BJ (cell line): ENCODE data around the gene MGAT1. TPM values are rescaled to one million over a fixed set of nuclear protein-coding genes. Genes with fewer than 3 reads are reported as not detected.
"Not testable (repeated sequence)": the region's sequence is repeated elsewhere in the genome, so short reads cannot be mapped to it uniquely, and the experiment has no call there.

Experiments
- CTCF ChIA-PET: fragments of 350-600 bp; formaldehyde crosslinking; extraction: SDS; loops from one replicate; lab custom pipeline; 2021; ENCODE audit warnings: antibody characterized with exemption, inconsistent platforms; lab: Yijun Ruan, JAX
- POLR2A ChIA-PET: fragments of 300-600 bp; sonication (Branson Sonifier 250); formaldehyde crosslinking; extraction: SDS; loops from one replicate; lab custom pipeline; 2021; ENCODE audit warnings: antibody characterized with exemption; lab: Charles Lee
- DNase-seq: peaks from one replicate; pipeline ENCODE4 v3.0.0-alpha.2; 2011; ENCODE audit warnings: low read depth
- H3K27me3 ChIP-seq: 2 replicates; pipeline ENCODE4 v1.6.0; 2011; ENCODE audit warnings: low read length; ENCODE audit not compliant: control insufficient read depth, insufficient read depth
- H3K36me3 ChIP-seq: 2 replicates; pipeline ENCODE4 v1.5.1; 2011; ENCODE audit warnings: low read length; ENCODE audit not compliant: control insufficient read depth, insufficient read depth
- H3K4me3 ChIP-seq: 2 replicates; pipeline ENCODE4 v1.5.1; 2011; ENCODE audit warnings: low read depth, mild to moderate bottlenecking, control low read depth, low read length
- polyA plus RNA-seq: library from polyadenylated mRNA; depleted of rRNA; stranded (reverse); fragments of >200 nt; gene quantifications from 2 replicates; pipeline ENCODE4 v1.2.3, GENCODE V29; 2011
- TF ChIP-seq, protein P1 (sequence below): IDR thresholded peaks from 2 replicates; pipeline ENCODE4 v1.5.1; 2011; ENCODE audit warnings: low read depth, mild to moderate bottlenecking, control low read depth, inconsistent platforms, low read length, moderate library complexity; ENCODE audit not compliant: insufficient read depth

MGAT1 gene
- polyA plus RNA-seq, 1 experiment, result 197 TPM

DNA sequence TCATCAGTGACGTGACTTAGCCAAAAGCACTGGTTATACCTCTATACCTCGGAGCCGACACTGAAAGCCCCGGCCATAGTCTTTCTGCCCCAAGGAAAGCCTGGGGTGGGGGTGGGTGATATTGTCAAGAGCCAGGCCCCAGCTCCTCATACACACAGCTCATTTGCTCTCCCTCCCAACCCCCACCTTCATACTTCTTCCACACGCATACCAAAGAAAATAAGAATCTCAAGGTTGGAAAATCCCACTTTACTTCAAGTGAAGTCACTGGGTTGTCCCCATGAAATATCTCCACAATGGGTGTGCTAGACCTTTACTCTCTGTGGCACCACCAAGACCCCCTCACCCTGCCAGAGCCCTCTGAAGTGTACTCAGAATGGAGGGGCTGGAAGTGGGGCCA lies 27.1 kb upstream of the MGAT1 start:
- Histone ChIP-seq H3K36me3 (0 out of 2 replicates have a peak, but pooled peaks cover under 1% of the 10 kb centered on the region), H3K4me3 (no peak overlapping the region), H3K27me3 (no peaks in the 10 kb centered on the region)
- DNase-seq, result no peak
- TF ChIP-seq, protein P1, sequence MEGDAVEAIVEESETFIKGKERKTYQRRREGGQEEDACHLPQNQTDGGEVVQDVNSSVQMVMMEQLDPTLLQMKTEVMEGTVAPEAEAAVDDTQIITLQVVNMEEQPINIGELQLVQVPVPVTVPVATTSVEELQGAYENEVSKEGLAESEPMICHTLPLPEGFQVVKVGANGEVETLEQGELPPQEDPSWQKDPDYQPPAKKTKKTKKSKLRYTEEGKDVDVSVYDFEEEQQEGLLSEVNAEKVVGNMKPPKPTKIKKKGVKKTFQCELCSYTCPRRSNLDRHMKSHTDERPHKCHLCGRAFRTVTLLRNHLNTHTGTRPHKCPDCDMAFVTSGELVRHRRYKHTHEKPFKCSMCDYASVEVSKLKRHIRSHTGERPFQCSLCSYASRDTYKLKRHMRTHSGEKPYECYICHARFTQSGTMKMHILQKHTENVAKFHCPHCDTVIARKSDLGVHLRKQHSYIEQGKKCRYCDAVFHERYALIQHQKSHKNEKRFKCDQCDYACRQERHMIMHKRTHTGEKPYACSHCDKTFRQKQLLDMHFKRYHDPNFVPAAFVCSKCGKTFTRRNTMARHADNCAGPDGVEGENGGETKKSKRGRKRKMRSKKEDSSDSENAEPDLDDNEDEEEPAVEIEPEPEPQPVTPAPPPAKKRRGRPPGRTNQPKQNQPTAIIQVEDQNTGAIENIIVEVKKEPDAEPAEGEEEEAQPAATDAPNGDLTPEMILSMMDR, result no peak
- CTCF ChIA-PET, result interaction anchor here (1.6 to 2.2 kb wide), 5 partner anchors 8 to 355 kb away, joined by 3 to 8 read pairs (median 5); no protein-coding TSS in a partner anchor
- POLR2A ChIA-PET, result no interaction called here

DNA sequence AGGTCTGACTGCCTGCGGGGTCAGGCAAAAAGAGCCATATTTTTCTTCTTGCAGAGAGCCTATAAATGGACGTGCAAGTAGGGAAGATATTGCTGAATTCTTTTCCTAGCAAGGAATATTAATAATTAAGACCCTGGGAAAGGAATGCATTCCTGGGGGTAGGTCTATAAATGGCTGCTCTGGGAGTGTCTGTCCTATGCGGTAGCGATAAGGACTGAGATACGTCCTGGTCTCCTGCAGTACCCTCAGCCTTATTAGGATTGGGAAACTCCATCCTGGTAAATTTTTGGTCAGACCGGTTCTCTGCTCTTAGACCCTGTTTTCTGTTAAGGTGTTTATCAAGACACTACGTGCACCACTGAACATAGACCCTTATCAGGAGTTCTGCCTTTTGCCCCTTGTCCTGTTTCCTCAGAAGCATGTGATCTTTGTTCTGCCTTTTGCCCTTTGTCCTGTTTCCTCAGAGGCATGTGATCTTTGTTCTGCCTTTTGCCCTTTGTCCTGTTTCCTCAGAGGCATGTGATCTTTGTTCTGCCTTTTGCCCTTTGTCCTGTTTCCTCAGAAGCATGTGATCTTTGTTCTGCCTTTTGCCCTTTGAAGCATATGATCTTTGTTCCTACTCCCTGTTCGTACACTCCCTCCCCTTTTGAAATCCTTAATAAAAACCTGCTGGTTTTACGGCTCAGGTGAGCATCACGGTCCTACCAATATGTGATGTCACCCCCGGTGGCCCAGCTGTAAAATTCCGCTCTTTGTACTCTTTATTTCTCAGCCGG lies 26.3 kb upstream of the MGAT1 start:
- POLR2A ChIA-PET, DNase-seq, H3K36me3 ChIP-seq, H3K4me3 ChIP-seq, H3K27me3 ChIP-seq: not testable (repeated sequence)
- CTCF ChIA-PET, result interaction anchor here (1.6 kb wide), 1 partner anchor 29 kb away, joined by 4 read pairs; no protein-coding TSS in a partner anchor

GRCh38 chr5:180827374-180827773 lies 24.8 kb upstream of the MGAT1 start:
- CTCF ChIA-PET, result not testable (repeated sequence)

GRCh38 chr5:180825768-180826525 lies 23.3 kb upstream of the MGAT1 start:
- ChIA-PET POLR2A (no interaction called here), CTCF (interaction anchor here (0.9 to 1.7 kb wide), 2 partner anchors 10 to 13 kb away, joined by 3 to 5 read pairs; no protein-coding TSS in a partner anchor)
- DNase-seq, result no peak
- Histone ChIP-seq H3K4me3 (no peak overlapping the region), H3K27me3 (no peaks in the 10 kb centered on the region), H3K36me3 (no peaks in the 10 kb centered on the region)
- TF ChIP-seq, protein P1, result no peak

More at GRCh38 chr5:180827374-180827773, 24.8 kb upstream of the MGAT1 start:
- H3K36me3 ChIP-seq, DNase-seq, POLR2A ChIA-PET, H3K4me3 ChIP-seq, H3K27me3 ChIP-seq: not testable (repeated sequence)

DNA sequence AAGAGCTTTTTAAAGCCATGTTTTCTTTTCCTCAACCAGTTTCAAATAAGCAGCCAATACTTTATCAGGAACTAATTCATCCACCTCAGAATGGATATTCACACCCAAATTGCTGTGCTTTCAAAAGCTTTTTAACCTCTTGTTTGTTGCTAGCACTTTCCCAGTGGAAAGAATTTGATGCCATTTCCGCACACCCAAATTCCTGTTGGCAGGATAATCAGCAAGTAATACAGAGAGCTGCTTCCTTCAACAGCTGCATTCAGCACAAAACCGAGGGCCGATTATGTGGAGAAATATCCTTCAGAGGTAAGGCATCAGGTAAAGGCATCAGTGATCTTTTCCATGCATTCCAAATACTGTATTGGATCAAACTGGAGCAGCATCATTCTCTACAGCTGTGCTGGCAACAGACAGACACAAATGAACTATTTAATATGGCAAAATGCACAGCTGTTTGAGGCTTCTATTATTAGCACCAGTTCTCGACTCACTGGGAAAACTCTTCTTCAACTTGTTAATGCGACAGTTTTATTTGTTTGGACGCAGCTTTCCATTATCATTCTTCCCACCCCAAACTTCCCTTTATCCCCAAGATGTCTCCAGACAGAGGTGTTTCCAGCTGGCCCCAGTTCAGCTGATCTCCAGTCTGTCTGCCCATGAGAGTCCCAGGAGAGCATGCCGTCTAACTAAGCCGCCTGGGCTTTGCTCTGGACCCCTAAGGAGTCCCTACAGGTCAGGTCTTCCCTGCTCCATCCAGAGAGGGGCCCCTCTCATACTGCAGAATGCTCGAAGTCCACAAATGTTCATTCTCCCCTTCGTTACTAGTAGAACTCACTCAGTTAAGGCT lies 22.2 kb upstream of the MGAT1 start:
- Histone ChIP-seq H3K4me3 (no peak overlapping the region), H3K36me3 (no peaks in the 10 kb centered on the region), H3K27me3 (no peaks in the 10 kb centered on the region)
- POLR2A ChIA-PET, result interaction anchor here (0.6 kb wide), 1 partner anchor 398 kb away, joined by 6 read pairs; the partner anchor contains the start of gene TRIM41
- TF ChIP-seq, protein P1, result no peak
- CTCF ChIA-PET, result interaction anchor here (1.7 kb wide), 1 partner anchor 12 kb away, joined by 5 read pairs; no protein-coding TSS in a partner anchor
- no peak for DNase-seq
